Ishikawa (cell line): ENCODE data around the gene SPATA21.

ENCODE experiments used
- CEBPB ChIP-seq: IDR thresholded peaks from 2 replicates; pipeline ENCODE4 v1.6.1; 2012
- CREB1 ChIP-seq: IDR thresholded peaks from 2 replicates; pipeline ENCODE4 v1.6.1; 2012; ENCODE audit warnings: low read depth
- EGR1 ChIP-seq: IDR thresholded peaks from 2 replicates; pipeline ENCODE4 v1.6.1; 2012
- EP300 ChIP-seq: IDR thresholded peaks from 2 replicates; pipeline ENCODE4 v1.6.1; 2012; ENCODE audit warnings: borderline replicate concordance
- FOXM1 ChIP-seq: IDR thresholded peaks from 2 replicates; pipeline ENCODE4 v1.6.1; 2012; ENCODE audit warnings: low read depth, borderline replicate concordance
- MAX ChIP-seq: IDR thresholded peaks from 2 replicates; pipeline ENCODE4 v1.6.1; 2012
- NFIC ChIP-seq: IDR thresholded peaks from 2 replicates; pipeline ENCODE4 v1.6.1; 2012
- RAD21 ChIP-seq: IDR thresholded peaks from 2 replicates; pipeline ENCODE4 v1.6.1; 2012; ENCODE audit warnings: low read depth
- TAF1 ChIP-seq: IDR thresholded peaks from 2 replicates; pipeline ENCODE4 v1.6.1; 2012; ENCODE audit warnings: low read depth, mild to moderate bottlenecking
- TCF12 ChIP-seq: IDR thresholded peaks from 2 replicates; pipeline ENCODE4 v1.6.1; 2012; ENCODE audit warnings: low read depth
- TEAD4 ChIP-seq: IDR thresholded peaks from 2 replicates; pipeline ENCODE4 v1.6.1; 2012
- YY1 ChIP-seq: IDR thresholded peaks from 2 replicates; pipeline ENCODE4 v1.6.1; 2012; ENCODE audit warnings: low read depth
- ZBTB7A ChIP-seq: IDR thresholded peaks from 2 replicates; pipeline ENCODE4 v1.6.1; 2012; ENCODE audit warnings: low read depth
- TF ChIP-seq, protein P1 (sequence below): IDR thresholded peaks from 2 replicates; pipeline ENCODE4 v1.6.1; 2012; ENCODE audit warnings: low read depth, mild to moderate bottlenecking
- TF ChIP-seq, protein P2 (sequence below): IDR thresholded peaks from 2 replicates; pipeline ENCODE4 v1.6.1; 2012

The SPATA21 gene

DNA sequence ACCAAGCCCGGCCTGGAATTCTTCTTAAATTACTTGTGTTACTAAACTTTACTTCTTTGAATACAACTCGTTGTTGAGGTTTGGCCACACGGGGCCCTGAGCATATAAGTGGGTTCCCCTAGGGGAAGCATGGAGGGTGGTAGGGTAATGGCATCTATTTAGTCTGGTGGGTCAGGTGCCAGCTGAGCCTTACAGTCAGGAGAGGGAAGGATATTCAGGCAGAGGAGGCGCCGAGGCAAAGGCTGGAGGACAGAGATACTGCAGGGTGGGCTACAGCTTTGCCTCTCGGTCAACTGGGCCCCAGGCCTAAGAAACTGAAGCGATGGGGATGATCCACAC is 2.9 kb upstream of the SPATA21 start:
- no peak for TF ChIP-seq TEAD4

DNA sequence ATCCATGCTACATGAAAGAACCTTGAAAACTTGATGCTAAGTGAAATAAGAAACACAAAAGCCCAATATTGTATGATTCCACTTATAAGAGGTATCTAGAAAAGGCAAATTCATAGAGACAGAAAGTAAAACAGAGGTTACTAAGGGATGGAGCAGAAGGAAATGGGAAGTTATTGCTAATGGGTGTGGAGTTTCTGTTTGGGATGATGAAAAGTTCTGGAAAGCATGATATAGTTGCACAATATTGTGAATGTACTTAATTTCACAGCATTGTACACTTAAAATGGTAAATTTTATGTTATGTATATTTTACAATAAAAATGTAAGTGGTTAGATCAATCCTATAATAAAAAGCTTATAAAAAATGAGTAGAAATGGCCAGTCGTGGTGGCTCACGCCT is 1.7 kb upstream of the SPATA21 start:
- TF ChIP-seq EGR1 (no peak), ZBTB7A (no peak), NFIC (no peak), MAX (no peak), RAD21 (no peak), TEAD4 (no peak), YY1 (no peak), EP300 (no peak), TCF12 (no peak), CEBPB (no peak), CREB1 (no peak), TAF1 (no peak), FOXM1 (no peak)
- TF ChIP-seq, protein P1, sequence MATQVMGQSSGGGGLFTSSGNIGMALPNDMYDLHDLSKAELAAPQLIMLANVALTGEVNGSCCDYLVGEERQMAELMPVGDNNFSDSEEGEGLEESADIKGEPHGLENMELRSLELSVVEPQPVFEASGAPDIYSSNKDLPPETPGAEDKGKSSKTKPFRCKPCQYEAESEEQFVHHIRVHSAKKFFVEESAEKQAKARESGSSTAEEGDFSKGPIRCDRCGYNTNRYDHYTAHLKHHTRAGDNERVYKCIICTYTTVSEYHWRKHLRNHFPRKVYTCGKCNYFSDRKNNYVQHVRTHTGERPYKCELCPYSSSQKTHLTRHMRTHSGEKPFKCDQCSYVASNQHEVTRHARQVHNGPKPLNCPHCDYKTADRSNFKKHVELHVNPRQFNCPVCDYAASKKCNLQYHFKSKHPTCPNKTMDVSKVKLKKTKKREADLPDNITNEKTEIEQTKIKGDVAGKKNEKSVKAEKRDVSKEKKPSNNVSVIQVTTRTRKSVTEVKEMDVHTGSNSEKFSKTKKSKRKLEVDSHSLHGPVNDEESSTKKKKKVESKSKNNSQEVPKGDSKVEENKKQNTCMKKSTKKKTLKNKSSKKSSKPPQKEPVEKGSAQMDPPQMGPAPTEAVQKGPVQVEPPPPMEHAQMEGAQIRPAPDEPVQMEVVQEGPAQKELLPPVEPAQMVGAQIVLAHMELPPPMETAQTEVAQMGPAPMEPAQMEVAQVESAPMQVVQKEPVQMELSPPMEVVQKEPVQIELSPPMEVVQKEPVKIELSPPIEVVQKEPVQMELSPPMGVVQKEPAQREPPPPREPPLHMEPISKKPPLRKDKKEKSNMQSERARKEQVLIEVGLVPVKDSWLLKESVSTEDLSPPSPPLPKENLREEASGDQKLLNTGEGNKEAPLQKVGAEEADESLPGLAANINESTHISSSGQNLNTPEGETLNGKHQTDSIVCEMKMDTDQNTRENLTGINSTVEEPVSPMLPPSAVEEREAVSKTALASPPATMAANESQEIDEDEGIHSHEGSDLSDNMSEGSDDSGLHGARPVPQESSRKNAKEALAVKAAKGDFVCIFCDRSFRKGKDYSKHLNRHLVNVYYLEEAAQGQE = no peak
- TF ChIP-seq, protein P2, sequence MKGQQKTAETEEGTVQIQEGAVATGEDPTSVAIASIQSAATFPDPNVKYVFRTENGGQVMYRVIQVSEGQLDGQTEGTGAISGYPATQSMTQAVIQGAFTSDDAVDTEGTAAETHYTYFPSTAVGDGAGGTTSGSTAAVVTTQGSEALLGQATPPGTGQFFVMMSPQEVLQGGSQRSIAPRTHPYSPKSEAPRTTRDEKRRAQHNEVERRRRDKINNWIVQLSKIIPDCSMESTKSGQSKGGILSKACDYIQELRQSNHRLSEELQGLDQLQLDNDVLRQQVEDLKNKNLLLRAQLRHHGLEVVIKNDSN = no peak

DNA sequence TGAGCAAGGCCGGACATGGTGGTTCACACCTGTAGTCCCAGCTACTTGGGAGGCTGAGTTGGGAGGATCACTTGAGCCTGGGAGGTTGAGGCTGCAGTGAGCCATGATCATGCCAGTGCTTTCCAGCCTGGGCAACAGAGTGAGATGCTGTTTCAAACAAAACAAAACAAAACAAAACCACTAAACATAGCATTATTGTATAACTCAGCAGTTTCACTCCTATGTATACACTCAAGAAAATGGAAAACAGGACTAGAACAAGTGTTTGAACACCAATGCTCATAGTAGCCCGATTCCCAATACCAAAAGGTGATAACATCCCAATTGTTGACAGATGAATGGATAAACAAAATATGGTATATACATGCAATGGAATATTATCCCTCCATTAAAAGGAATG is 1.3 kb upstream of the SPATA21 start:
- TF ChIP-seq ZBTB7A = no peak
- TF ChIP-seq TAF1 = no peak
- no peak for TF ChIP-seq MAX
- TF ChIP-seq, protein P2 = no peak
- no peak for TF ChIP-seq TCF12
- TF ChIP-seq TEAD4 = no peak
- TF ChIP-seq YY1 = no peak
- TF ChIP-seq NFIC = no peak
- TF ChIP-seq FOXM1 = no peak
- no peak for TF ChIP-seq EGR1
- TF ChIP-seq, protein P1 = no peak
- TF ChIP-seq EP300 = no peak
- no peak for TF ChIP-seq CEBPB
- no peak for TF ChIP-seq RAD21
- no peak for TF ChIP-seq CREB1

- TF ChIP-seq NFIC = no peak
- no peak for TF ChIP-seq TCF12
- no peak for TF ChIP-seq CEBPB
- no peak for TF ChIP-seq YY1
- TF ChIP-seq RAD21 = no peak
- no peak for TF ChIP-seq EGR1
- TF ChIP-seq TAF1 = no peak
- no peak for TF ChIP-seq TEAD4
- TF ChIP-seq, protein P1 = no peak
- no peak for TF ChIP-seq EP300
- no peak for TF ChIP-seq CREB1
- TF ChIP-seq, protein P2 = no peak
- TF ChIP-seq ZBTB7A = no peak
- no peak for TF ChIP-seq MAX
- TF ChIP-seq FOXM1 = no peak
Observed at GRCh38 chr1:16434501-16434900, 2.7 kb downstream of the SPATA21 start.
